NT2/D1 (cell line): ENCODE measurements around the gene PPFIA2.
A peak's percentile ranks its signal among the peaks of the same experiment; 100 is the strongest.

Source experiments
- DNase-seq: peaks from one replicate; pipeline ENCODE4 v3.0.0-alpha.2; 2011; ENCODE audit warnings: low read depth, low spot score
- H3K27me3 ChIP-seq: 2 replicates; pipeline ENCODE4 v1.6.0; 2011; ENCODE audit warnings: mild to moderate bottlenecking; ENCODE audit not compliant: insufficient read length, insufficient read depth
- H3K36me3 ChIP-seq: 2 replicates; pipeline ENCODE4 v1.6.1; 2011; ENCODE audit warnings: mild to moderate bottlenecking, low read length, mixed read lengths; ENCODE audit not compliant: insufficient read depth, insufficient read length
- H3K4me1 ChIP-seq: 2 replicates; pipeline ENCODE4 v1.5.1; 2011; ENCODE audit not compliant: insufficient read depth, insufficient read length
- H3K4me3 ChIP-seq: 2 replicates; pipeline ENCODE4 v1.5.1; 2011; ENCODE audit warnings: low read depth; ENCODE audit not compliant: insufficient read length
- H3K9ac ChIP-seq: 2 replicates; pipeline ENCODE4 v1.6.0; 2011; ENCODE audit warnings: low read depth; ENCODE audit not compliant: insufficient read length
- H3K9me3 ChIP-seq: 2 replicates; pipeline ENCODE4 v1.5.1; 2011; ENCODE audit warnings: mild to moderate bottlenecking, low read length; ENCODE audit not compliant: insufficient read depth
- SUZ12 ChIP-seq: IDR thresholded peaks from 2 replicates; pipeline ENCODE4 v1.6.1; 2011; ENCODE audit not compliant: insufficient read length, insufficient read depth; ENCODE audit errors: extremely low read depth
- YY1 ChIP-seq: IDR thresholded peaks from 2 replicates; pipeline ENCODE4 v1.6.1; 2011; ENCODE audit not compliant: insufficient read length, insufficient read depth
- ZNF274 ChIP-seq: IDR thresholded peaks from 2 replicates; pipeline ENCODE4 v1.6.1; 2011; ENCODE audit warnings: mild to moderate bottlenecking, low read depth, low read length

PPFIA2 gene

GRCh38 chr12:81470923-81471322 is 288.2 kb downstream of the PPFIA2 start:
- TF ChIP-seq ZNF274 (no peak), YY1 (no peak)
- Histone ChIP-seq H3K27me3 (no peaks in the 10 kb centered on the region), H3K36me3 (no peaks in the 10 kb centered on the region), H3K4me1 (no peaks in the 10 kb centered on the region), H3K4me3 (no peak overlapping the region), H3K9ac (no peak overlapping the region), H3K9me3 (no peaks in the 10 kb centered on the region)
- no peak for DNase-seq

- Histone ChIP-seq H3K36me3 (no peaks in the 10 kb centered on the region), H3K4me1 (no peaks in the 10 kb centered on the region), H3K4me3 (no peak overlapping the region), H3K9me3 (no peaks in the 10 kb centered on the region), H3K9ac (no peak overlapping the region), H3K27me3 (no peaks in the 10 kb centered on the region)
- DNase-seq: no peak
- TF ChIP-seq ZNF274 (no peak), SUZ12 (no peak), YY1 (no peak)
These were observed 290.9 kb downstream of the PPFIA2 start for GRCh38 chr12:81468206-81468605.

GRCh38 chr12:81465876-81466275 is 293.3 kb downstream of the PPFIA2 start:
- TF ChIP-seq YY1 (no peak), ZNF274 (no peak), SUZ12 (no peak)
- no peak for DNase-seq
- no peaks in the 10 kb centered on the region for H3K36me3 ChIP-seq
- H3K9ac ChIP-seq: no peak overlapping the region
- no peaks in the 10 kb centered on the region for H3K4me1 ChIP-seq
- no peak overlapping the region for H3K4me3 ChIP-seq
- no peaks in the 10 kb centered on the region for H3K27me3 ChIP-seq
- H3K9me3 ChIP-seq: no peaks in the 10 kb centered on the region

GRCh38 chr12:81465191-81465590 is 294.0 kb downstream of the PPFIA2 start:
- Histone ChIP-seq H3K9ac (no peak overlapping the region), H3K9me3 (no peaks in the 10 kb centered on the region), H3K36me3 (no peaks in the 10 kb centered on the region), H3K4me1 (no peaks in the 10 kb centered on the region), H3K27me3 (no peaks in the 10 kb centered on the region), H3K4me3 (no peak overlapping the region)
- no peak for TF ChIP-seq ZNF274
- no peak for TF ChIP-seq YY1
- no peak for TF ChIP-seq SUZ12
- DNase-seq: no peak

- TF ChIP-seq YY1 (no peak), SUZ12 (no peak), ZNF274 (no peak)
- Histone ChIP-seq H3K4me1 (no peaks in the 10 kb centered on the region), H3K9me3 (no peaks in the 10 kb centered on the region), H3K9ac (no peak overlapping the region), H3K27me3 (no peaks in the 10 kb centered on the region), H3K4me3 (no peak overlapping the region), H3K36me3 (no peaks in the 10 kb centered on the region)
- no peak for DNase-seq
These were observed 298.0 kb downstream of the PPFIA2 start for GRCh38 chr12:81461163-81461562.

GRCh38 chr12:81450920-81451739 is 308.0 kb downstream of the PPFIA2 start:
- DNase-seq: peak; percentile 81
- TF ChIP-seq SUZ12 (no peak), ZNF274 (no peak), YY1 (no peak)
- Histone ChIP-seq H3K4me3 (no peak overlapping the region), H3K9ac (no peak overlapping the region), H3K36me3 (no peaks in the 10 kb centered on the region), H3K27me3 (no peaks in the 10 kb centered on the region), H3K4me1 (no peaks in the 10 kb centered on the region), H3K9me3 (no peaks in the 10 kb centered on the region)

- Histone ChIP-seq H3K36me3 (no peaks in the 10 kb centered on the region), H3K4me1 (no peaks in the 10 kb centered on the region), H3K27me3 (no peaks in the 10 kb centered on the region), H3K9me3 (no peaks in the 10 kb centered on the region), H3K9ac (no peak overlapping the region), H3K4me3 (no peak overlapping the region)
- TF ChIP-seq YY1 (no peak), SUZ12 (no peak), ZNF274 (no peak)
- no peak for DNase-seq
These were observed 317.5 kb downstream of the PPFIA2 start for GRCh38 chr12:81441629-81442028.
